Mesendoderm (in vitro differentiated cells): ENCODE data around the gene ZPR1.

ENCODE experiments used
- DNase-seq: peaks from one replicate; pipeline ENCODE4 v3.0.0; 2013
- H2AK5ac ChIP-seq: 2 replicates; pipeline ENCODE4 v1.6.1; 2013; ENCODE audit warnings: low read length, inconsistent platforms
- H2BK120ac ChIP-seq: 2 replicates; pipeline ENCODE4 v1.6.1; 2013; ENCODE audit warnings: low read depth, mild to moderate bottlenecking, low read length, moderate library complexity, mixed read lengths
- H2BK15ac ChIP-seq: replicated peaks from 2 replicates; pipeline ENCODE4 v1.6.1; 2013; ENCODE audit warnings: low read depth, mild to moderate bottlenecking, moderate library complexity
- H2BK5ac ChIP-seq: 2 replicates; pipeline ENCODE4 v1.6.1; 2013; ENCODE audit warnings: low read length, inconsistent platforms
- H3K18ac ChIP-seq: 2 replicates; pipeline ENCODE4 v1.6.1; 2013; ENCODE audit warnings: mild to moderate bottlenecking, low read length, mixed read lengths
- H3K23ac ChIP-seq: one replicate; pipeline ENCODE4 v1.6.1; 2013; ENCODE audit warnings: low read length
- H3K27ac ChIP-seq: 2 replicates; pipeline ENCODE4 v1.5.1; 2013; ENCODE audit warnings: low read depth, mild to moderate bottlenecking, inconsistent platforms, low read length, moderate library complexity
- H3K27me3 ChIP-seq: 2 replicates; pipeline ENCODE4 v1.6.1; 2013; ENCODE audit warnings: low read length, control low read depth, mild to moderate bottlenecking, inconsistent platforms; ENCODE audit not compliant: insufficient read depth, poor library complexity
- H3K36me3 ChIP-seq: 2 replicates; pipeline ENCODE4 v1.6.1; 2013; ENCODE audit warnings: low read length, inconsistent platforms; ENCODE audit not compliant: control insufficient read depth, insufficient read depth
- H3K4ac ChIP-seq: one replicate; pipeline ENCODE4 v1.6.1; 2013; ENCODE audit warnings: low read depth, mild to moderate bottlenecking, low read length, moderate library complexity
- H3K4me1 ChIP-seq: 2 replicates; pipeline ENCODE4 v1.6.1; 2013; ENCODE audit warnings: low read depth, low read length, inconsistent platforms; ENCODE audit not compliant: control insufficient read depth
- H3K4me2 ChIP-seq: 2 replicates; pipeline ENCODE4 v1.6.1; 2013; ENCODE audit warnings: low read length
- H3K4me3 ChIP-seq: 2 replicates; pipeline ENCODE4 v1.5.1; 2013; ENCODE audit warnings: mild to moderate bottlenecking, low read length
- H3K56ac ChIP-seq: one replicate; pipeline ENCODE4 v1.6.1; 2013; ENCODE audit warnings: low read length
- H3K79me1 ChIP-seq: 2 replicates; pipeline ENCODE4 v1.6.1; 2013; ENCODE audit warnings: low read length, inconsistent platforms
- H3K79me2 ChIP-seq: 2 replicates; pipeline ENCODE4 v1.6.1; 2013; ENCODE audit warnings: mild to moderate bottlenecking, low read length; ENCODE audit not compliant: control insufficient read depth, insufficient read depth
- H3K9ac ChIP-seq: 2 replicates; pipeline ENCODE4 v1.6.1; 2013; ENCODE audit warnings: low read length, inconsistent platforms
- H4K5ac ChIP-seq: one replicate; pipeline ENCODE4 v1.6.1; 2013; ENCODE audit warnings: low read length
- H4K8ac ChIP-seq: one replicate; pipeline ENCODE4 v1.6.1; 2013; ENCODE audit warnings: low read depth, mild to moderate bottlenecking, control low read depth, low read length, moderate library complexity
- WGBS: extraction: QIAGEN DNeasy Blood & Tissue Kit; methylation state at CpG from one replicate; pipeline ENCODE4 v1.1.7; 2013; ENCODE audit warnings: low lambda C conversion rate, missing lambda C conversion rate; ENCODE audit not compliant: insufficient coverage; ENCODE audit errors: extremely low coverage; 5-methylcytosine and 5-hydroxymethylcytosine counted together

ZPR1 gene

DNA sequence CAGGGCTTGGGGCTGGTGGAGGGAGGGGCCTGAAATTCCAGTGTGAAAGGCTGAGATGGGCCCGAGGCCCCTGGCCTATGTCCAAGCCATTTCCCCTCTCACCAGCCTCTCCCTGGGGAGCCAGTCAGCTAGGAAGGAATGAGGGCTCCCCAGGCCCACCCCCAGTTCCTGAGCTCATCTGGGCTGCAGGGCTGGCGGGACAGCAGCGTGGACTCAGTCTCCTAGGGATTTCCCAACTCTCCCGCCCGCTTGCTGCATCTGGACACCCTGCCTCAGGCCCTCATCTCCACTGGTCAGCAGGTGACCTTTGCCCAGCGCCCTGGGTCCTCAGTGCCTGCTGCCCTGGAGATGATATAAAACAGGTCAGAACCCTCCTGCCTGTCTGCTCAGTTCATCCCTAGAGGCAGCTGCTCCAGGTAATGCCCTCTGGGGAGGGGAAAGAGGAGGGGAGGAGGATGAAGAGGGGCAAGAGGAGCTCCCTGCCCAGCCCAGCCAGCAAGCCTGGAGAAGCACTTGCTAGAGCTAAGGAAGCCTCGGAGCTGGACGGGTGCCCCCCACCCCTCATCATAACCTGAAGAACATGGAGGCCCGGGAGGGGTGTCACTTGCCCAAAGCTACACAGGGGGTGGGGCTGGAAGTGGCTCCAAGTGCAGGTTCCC is 41.8 kb upstream of the ZPR1 start, which contains the start of gene APOC3:
Gene APOC3 (plus strand): TSS at position 383 of the 659 bp plus-strand sequence. CDS start 676 bp downstream, outside the sequence.
- H3K27ac ChIP-seq, result no peak within 1 kb of the TSS

DNA sequence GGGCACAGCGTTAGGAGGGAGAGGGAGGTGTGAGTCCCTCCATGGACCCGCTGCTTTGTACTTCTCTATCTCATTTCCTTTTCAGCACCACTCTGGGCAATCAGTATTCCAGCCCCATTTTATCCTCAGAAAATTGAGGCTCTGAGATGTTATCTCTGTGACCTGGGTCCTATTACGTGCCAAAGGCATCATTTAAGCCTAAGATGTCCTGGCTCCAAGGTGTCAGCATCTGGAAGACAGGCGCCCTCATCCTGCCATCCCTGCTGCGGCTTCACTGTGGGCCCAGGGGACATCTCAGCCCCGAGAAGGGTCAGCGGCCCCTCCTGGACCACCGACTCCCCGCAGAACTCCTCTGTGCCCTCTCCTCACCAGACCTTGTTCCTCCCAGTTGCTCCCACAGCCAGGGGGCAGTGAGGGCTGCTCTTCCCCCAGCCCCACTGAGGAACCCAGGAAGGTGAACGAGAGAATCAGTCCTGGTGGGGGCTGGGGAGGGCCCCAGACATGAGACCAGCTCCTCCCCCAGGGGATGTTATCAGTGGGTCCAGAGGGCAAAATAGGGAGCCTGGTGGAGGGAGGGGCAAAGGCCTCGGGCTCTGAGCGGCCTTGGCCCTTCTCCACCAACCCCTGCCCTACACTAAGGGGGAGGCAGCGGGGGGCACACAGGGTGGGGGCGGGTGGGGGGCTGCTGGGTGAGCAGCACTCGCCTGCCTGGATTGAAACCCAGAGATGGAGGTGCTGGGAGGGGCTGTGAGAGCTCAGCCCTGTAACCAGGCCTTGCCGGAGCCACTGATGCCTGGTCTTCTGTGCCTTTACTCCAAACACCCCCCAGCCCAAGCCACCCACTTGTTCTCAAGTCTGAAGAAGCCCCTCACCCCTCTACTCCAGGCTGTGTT is 41.1 kb upstream of the ZPR1 start:
- Histone ChIP-seq H3K79me1 (no peaks in the 10 kb centered on the region), H3K4ac (no peak overlapping the region)
- WGBS, result no CpG with 5 or more reads among the region's 16 CpGs

More for the DNA sequence above, 41.8 kb upstream of the ZPR1 start, which contains the start of gene APOC3:
- H3K4me1 ChIP-seq, result no peaks in the 10 kb centered on the region
- no peak within 1 kb of the TSS for H3K18ac ChIP-seq
- no peak for DNase-seq
- no peak within 1 kb of the TSS for H4K8ac ChIP-seq
- WGBS, result no CpG with 5 or more reads among the region's 9 CpGs
- no peaks in the 10 kb centered on the region for H3K79me1 ChIP-seq
- no peak within 1 kb of the TSS for H3K9ac ChIP-seq
- H2BK15ac ChIP-seq, result no peak within 1 kb of the TSS
- no peaks in the 10 kb centered on the region for H3K27me3 ChIP-seq
- no peak within 1 kb of the TSS for H4K5ac ChIP-seq
- H3K56ac ChIP-seq, result no peak within 1 kb of the TSS
- H3K4ac ChIP-seq, result no peak within 1 kb of the TSS
- no peak within 1 kb of the TSS for H3K4me3 ChIP-seq
- H3K4me2 ChIP-seq, result no peak within 1 kb of the TSS
- no peak within 1 kb of the TSS for H2BK120ac ChIP-seq
- H3K36me3 ChIP-seq, result no peaks in the 10 kb centered on the region
- no peak within 1 kb of the TSS for H2AK5ac ChIP-seq
- no peaks in the 10 kb centered on the region for H3K79me2 ChIP-seq
- no peak within 1 kb of the TSS for H3K23ac ChIP-seq
- no peak within 1 kb of the TSS for H2BK5ac ChIP-seq

DNA sequence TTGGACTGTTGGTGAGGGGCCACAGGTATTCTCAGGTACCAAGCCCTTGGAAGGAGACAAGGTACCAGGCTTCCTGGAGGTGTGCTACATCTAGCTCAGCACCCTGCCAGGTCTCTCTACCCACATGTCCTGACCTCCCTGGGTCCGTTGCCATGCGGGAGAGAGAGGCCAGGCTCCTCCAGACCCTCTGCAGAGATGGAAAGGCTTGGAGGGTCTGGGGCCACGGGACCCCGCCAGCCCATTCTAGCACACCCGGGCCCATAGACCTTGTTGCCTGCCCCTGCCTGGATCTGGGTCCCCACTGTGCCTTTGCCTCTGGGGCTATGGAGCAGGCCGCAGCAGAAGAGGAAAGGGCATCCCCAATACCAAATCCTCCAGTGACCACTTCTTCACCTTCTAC is 39.6 kb upstream of the ZPR1 start:
- H3K4me3 ChIP-seq, result no peak overlapping the region
- no peaks in the 10 kb centered on the region for H3K79me1 ChIP-seq
- no peak overlapping the region for H3K4me2 ChIP-seq
- no peaks in the 10 kb centered on the region for H3K27me3 ChIP-seq
- DNase-seq, result no peak
- no peak overlapping the region for H3K18ac ChIP-seq
- no peaks in the 10 kb centered on the region for H3K4me1 ChIP-seq
- H3K23ac ChIP-seq, result no peak overlapping the region
- no peak overlapping the region for H4K5ac ChIP-seq
- H3K9ac ChIP-seq, result no peak overlapping the region
- H3K27ac ChIP-seq, result no peak overlapping the region
- no peak overlapping the region for H3K56ac ChIP-seq
- WGBS, result no CpG with 5 or more reads among the region's 6 CpGs
- H3K79me2 ChIP-seq, result no peaks in the 10 kb centered on the region
- no peak overlapping the region for H4K8ac ChIP-seq
- H2AK5ac ChIP-seq, result no peak overlapping the region
- no peak overlapping the region for H2BK15ac ChIP-seq
- no peak overlapping the region for H2BK5ac ChIP-seq
- no peak overlapping the region for H2BK120ac ChIP-seq
- H3K4ac ChIP-seq, result no peak overlapping the region
- H3K36me3 ChIP-seq, result no peaks in the 10 kb centered on the region

More for the DNA sequence above, 41.1 kb upstream of the ZPR1 start:
- Histone ChIP-seq H3K23ac (no peak overlapping the region), H4K8ac (no peak overlapping the region), H3K79me2 (no peaks in the 10 kb centered on the region), H4K5ac (no peak overlapping the region), H3K36me3 (no peaks in the 10 kb centered on the region), H3K27me3 (no peaks in the 10 kb centered on the region), H2BK120ac (no peak overlapping the region), H3K18ac (no peak overlapping the region), H2AK5ac (no peak overlapping the region), H3K4me2 (no peak overlapping the region), H2BK15ac (no peak overlapping the region), H2BK5ac (no peak overlapping the region), H3K9ac (no peak overlapping the region), H3K4me3 (no peak overlapping the region), H3K4me1 (no peaks in the 10 kb centered on the region), H3K27ac (no peak overlapping the region), H3K56ac (no peak overlapping the region)
- DNase-seq, result peak; percentile 49

DNA sequence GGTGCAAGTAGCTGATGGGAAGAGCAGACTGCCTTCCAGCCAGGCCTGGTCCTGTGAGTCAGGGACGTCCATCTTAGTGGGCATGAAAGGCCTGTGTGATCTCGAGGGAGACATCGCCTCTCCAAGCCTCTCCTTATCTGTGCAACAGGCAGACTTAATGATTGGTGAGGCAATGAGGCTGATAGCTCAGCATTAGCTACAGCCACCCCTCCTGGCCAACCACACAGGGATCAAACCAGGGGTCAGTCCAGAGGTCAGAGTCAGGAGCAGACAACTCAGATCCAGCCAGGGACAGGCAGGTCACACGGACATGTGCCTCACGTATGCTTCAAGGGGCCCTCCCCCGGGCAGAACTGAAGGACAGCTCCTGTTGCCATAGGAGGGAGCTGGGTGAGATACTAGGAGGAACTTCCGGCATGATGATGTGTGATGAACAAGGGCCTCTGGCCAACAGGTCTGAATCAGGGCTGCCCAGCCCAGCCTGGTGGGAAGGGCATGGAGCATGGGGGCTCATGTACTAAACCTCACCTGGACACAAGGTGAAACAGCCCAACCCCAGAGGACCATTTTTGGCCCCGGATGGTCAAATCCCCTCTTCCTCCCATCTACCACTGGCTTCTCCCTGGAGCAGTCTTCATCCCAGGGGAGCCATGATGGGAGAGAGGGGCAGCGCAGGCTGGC is 39.1 kb upstream of the ZPR1 start:
- WGBS, result no CpG with 5 or more reads among the region's 9 CpGs
- Histone ChIP-seq H3K4me1 (no peaks in the 10 kb centered on the region), H3K4me3 (no peak overlapping the region), H3K23ac (no peak overlapping the region), H3K36me3 (no peaks in the 10 kb centered on the region), H3K18ac (no peak overlapping the region), H2AK5ac (no peak overlapping the region), H3K9ac (no peak overlapping the region), H2BK5ac (no peak overlapping the region), H3K27me3 (no peaks in the 10 kb centered on the region), H3K4ac (no peak overlapping the region), H3K27ac (no peak overlapping the region), H3K79me2 (no peaks in the 10 kb centered on the region), H3K4me2 (no peak overlapping the region), H4K5ac (no peak overlapping the region), H2BK120ac (no peak overlapping the region), H2BK15ac (no peak overlapping the region), H3K79me1 (no peaks in the 10 kb centered on the region), H4K8ac (no peak overlapping the region), H3K56ac (no peak overlapping the region)
- DNase-seq, result no peak

DNA sequence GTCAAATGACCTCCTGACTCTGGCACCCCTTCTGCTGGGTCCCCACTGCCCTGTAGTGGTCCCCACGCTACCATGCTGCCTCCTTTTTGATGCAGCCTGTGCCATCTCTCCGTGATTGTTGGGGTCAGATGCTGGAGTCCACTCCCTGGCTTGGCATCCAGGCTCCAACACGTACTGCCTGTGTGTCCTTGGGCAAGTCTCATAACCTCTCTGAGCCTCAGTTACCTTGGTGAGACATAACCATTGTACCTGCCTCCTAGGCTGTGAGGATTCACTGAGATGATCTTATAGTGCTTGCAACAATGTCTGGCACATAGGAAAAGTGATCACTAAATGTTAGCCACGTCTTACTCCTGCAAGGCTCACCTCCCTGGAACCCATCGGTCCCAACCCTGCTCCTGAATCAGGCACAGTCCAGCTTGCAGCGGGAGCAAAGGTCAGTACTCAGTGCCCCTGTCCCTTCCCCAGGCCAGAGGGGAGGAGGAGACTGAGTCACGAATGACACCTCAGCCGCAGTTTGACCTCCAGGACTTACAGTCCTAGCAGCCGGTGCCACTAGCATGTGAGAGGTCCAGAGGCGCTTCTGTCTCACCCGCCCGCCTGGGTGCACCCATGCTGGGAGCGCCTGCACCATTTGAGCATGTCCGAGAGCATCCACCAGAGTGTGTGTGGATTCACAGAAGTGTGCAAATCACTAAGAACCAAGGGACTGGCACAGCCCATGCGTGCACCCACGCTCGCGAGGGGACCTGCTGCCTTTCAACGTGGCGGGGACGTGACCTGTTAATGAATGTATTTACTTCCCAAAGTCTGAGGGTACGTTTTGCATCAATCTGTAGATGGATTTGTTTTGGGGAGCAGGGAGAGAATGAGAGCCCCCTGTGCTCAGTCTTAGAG is 38.3 kb upstream of the ZPR1 start:
- WGBS, result no CpG with 5 or more reads among the region's 22 CpGs
- Histone ChIP-seq H3K23ac (no peak overlapping the region), H3K79me2 (no peaks in the 10 kb centered on the region), H3K56ac (no peak overlapping the region), H2AK5ac (no peak overlapping the region), H3K18ac (no peak overlapping the region), H3K4me1 (no peaks in the 10 kb centered on the region), H3K36me3 (no peaks in the 10 kb centered on the region), H4K5ac (no peak overlapping the region), H4K8ac (no peak overlapping the region), H2BK120ac (no peak overlapping the region), H3K4me3 (no peak overlapping the region), H3K27me3 (no peaks in the 10 kb centered on the region), H3K4me2 (no peak overlapping the region), H3K79me1 (no peaks in the 10 kb centered on the region), H3K9ac (no peak overlapping the region), H3K4ac (no peak overlapping the region), H3K27ac (no peak overlapping the region), H2BK5ac (no peak overlapping the region), H2BK15ac (no peak overlapping the region)
- no peak for DNase-seq
